Fibroblast of skin of abdomen (primary cell): Measurements from ENCODE around the gene EIF4G1.

Experiments used
- DNase-seq: peaks from one replicate; pipeline ENCODE4 v3.0.0-alpha.2; 2013

The EIF4G1 gene

DNA sequence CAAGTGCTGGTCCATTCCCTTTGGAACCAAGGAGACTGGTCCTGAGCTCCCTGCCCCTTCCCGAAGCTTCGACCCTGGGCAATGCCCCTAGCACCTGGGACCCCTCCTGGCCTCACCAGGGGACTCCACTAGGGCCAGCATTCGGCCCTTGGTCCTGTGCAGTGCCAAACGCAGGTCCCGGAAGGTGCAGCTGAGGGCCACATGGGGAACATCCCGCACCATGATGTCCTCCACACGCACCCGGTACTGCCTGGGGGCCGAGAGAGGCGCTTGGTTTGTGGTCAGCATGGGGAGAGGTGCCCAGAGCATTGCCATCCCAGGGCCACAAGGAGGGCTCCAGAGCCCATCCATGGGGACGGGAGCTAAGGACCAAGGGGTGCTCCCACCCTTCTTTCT, 39.1 kb downstream of the EIF4G1 start:
- no peak for DNase-seq

DNA sequence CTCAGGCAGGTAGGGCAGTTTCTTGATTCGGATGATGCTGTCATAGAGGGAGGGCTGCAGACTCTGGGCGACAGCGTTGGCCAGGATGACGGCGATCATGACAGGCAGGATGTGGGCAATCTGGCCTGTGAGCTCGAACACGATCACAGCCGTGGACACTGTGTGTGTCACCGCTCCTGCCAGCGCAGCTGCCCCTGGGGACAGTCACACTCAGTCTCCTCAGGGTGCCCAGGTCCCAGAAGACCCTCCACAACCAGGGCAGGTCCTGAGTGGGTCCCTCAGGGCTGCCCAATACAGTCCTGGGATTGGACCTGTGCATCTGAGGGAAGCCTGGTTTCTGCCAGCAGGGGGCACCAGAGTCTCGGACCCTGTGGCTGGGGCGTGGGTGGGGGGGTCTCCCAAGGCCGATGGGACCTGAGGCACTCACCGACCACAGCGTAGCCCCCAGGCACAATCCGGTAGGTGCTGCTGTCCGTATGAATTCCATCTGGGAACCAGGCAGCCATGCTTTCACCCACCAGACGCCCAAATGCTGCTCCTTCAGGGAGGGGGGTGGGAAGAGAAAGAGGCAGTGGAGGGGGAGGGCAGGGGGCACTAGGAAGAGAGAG, 39.8 kb downstream of the EIF4G1 start:
- peak; percentile 20 for DNase-seq

DNA sequence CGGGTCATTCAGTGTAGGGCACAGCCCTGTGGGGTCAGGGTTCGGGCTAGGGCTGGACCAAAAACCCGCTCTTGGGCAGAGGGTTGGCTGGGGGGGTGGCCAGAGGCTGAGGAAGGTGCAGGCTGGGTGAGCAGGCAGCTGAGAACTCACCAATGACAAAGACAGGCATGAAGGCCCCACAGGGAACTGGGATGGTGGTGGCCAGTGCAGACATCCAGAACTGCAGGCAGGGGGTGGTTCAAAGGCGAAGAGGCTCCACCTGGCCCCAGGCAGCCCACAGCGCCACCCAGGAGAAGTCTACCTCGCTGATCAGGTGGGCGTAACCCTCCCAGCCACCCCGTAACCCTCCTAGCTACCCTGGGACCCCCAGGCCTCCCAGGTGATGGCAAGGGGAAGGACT, 40.3 kb downstream of the EIF4G1 start:
- no peak for DNase-seq

DNA sequence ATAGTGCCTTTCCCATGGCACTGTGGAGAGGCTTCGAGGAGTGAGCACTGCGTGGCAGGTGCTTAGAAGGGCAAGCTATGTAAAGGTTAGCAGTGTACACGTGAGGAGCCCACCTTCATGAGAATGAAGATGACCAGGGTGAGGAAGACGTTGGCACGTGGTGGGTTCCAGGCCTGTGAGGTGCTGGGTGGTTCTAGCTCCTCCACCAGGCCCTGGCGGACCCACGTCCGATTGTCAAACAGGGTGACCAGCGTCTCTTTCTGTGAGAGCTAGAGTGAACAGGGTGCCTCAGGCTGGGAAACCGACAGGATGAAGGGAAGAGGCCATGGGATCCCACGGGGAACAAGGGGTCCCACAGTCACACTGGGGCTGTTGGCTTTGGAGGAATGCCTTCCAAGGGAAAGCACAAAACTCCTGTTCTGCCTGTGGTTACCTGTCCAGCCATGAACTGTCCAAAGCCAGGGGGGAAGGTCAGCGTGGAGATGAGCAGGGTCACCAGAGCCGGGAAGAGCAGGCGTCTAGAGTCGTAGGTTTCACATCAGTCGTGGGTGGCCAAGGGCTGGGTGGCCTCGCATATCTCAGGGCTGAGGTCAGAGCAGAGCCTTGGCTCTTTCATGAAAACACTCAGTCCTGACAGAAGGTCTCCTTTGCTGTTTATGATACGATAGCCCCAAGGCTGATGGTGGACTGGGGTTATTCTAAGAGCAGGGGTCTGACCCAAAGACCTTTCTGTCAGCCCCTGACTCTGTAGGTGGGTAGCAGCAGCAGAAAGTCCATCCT, 41.0 kb downstream of the EIF4G1 start:
- DNase-seq = no peak

DNA sequence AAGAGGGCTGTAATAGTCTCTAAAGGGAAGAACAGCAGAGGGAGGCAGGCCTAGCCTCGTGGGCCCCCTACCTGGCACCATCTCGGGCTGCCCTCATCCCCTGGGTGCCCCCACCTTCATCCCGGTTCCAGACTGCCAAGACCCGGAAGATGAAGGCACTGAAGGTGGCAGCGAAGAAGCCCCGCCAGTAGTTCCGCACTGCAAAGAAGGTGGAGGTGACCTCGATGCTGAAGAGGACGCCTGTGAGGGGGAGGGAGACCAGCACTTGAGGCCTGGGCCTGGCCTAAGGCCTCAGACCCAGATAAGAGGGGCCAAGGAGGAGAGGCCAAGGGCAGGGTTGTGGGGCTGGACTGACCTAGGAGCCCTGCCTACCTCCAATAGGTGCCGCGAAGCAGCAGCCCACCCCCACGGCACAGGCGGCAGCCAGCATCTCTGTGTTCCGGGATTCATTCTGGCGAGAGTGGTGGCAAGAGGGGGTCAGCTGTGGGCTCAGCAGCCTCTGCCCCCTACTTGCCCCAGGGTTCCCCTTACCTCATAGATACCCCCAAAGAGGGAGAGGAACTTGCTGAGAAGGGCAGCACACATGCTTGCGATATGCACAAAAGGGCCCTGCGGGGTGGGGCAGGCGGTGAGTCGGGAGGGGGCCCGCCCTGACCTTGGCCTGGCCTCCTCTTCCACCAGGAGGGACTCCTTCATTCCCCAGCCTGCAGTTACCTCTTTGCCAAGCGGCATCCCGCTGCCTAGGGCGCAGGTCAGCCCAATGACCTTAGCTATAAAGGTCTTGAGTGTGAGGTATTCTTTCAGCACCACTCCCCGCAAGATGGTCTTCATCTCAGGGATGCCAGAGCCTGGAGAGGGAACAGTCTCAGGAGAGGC, 43.1 kb downstream of the EIF4G1 start:
- no peak for DNase-seq

DNA sequence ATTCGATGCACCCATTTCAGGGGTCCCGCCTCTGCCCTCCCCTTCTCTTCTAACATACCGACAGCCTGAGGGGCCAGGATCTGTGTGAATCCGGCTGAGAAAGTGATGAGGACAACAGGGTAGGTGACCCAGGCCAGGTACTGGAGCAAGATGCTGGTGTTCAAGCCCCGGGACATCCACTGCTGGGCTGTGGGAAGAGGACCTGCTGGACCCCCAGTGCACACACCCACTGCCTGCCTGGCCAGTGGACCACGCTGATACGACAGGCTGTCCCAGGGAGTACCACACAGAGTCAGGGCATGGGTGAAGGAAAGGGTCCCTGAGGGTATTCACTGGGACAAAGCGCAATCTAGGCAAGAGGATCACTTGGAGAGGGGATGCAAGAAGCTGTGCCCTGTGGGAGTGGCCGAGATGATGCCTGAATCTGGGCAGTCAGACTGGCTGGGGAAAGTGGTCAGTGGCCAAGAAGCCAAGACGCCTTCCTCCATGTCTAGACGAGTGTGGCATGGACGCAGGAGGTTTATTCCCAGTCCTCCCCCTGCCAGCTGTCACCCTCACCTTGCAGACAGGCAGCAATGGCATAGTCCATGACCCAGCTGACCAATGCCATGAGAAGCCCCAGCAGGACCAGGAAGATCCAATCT, 43.8 kb downstream of the EIF4G1 start:
- no peak for DNase-seq

DNA sequence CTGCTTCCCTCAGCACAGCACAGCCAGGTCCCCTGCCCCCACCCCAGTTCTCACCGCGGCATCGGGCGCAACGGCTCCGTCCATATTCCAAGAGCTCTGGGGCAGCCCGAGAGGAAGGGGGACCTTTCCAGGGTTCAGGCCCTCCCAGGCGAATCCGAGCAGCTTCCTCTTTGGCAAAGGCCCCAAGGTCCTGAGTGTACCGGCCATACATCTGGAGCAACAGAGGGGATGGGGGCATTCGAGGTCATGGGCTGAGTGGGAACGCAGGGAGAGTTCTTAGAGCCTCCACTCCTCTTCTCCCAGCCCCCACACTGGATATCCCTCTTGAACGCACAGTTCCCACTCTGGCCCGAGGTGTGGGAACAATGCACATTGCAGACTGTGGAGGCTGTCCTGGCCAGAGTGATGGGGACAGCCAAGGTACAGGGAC, 44.5 kb downstream of the EIF4G1 start:
- DNase-seq = no peak

DNA sequence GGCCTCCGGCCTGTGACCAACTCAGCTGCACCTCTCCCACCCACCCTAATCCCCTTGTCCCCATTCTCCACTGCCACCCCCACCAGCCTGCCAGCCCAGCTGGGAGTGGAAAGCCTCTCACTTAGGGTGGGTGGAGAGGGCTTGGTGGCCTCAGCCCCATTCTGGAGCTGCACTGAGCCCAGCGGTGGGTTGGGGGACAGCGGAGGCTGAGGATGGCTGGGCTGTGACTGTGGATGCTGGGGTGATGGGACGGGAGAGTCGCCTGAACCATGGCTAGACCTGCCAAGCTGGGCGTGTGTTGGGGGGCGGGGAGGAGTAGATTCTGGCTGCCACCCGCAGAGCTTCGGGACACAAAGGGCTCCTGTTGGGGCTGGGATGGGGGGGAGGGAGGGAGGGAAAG, 45.2 kb downstream of the EIF4G1 start:
- DNase-seq = no peak

DNA sequence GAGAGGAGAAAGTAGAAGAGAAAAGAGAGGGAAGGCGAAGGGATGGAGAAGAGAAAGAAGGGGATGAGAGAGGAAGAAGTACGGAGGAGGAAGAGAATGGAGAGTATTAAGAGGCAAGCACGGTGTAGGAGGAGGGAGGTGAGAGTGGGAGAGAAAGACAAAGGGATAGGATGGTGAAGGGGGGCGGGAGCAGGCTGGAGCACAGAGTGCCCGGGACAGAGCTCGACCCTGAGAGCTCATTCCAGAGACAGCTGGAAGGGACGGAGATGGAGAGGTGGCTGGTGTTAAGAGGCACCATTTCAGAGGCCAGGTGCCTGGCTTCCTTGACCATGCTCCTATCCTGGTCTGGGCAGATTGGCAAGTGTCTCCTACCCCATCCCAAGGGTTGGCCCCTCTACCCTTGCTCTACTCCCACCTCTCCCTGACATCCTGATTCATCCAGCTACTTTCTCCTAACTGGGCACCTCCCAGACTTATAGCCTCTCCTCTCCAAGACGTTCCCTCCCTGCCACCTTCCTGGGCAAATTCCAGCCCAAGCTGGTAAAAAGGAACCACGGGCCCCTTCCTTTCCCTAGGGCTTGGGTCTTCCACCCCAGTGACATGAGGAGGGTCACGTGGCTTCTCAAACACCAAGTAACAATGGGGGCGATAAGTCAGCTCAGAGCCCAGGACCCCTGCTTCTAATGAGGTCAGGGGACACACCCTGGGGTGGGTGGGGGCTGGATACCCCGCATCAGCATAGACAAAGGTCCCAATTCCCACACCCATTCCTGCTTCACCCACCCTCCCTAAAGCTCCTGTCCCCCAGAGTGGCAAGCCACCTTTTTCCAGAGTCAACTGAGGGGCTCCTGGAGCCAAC, 45.9 kb downstream of the EIF4G1 start:
- DNase-seq = no peak

DNA sequence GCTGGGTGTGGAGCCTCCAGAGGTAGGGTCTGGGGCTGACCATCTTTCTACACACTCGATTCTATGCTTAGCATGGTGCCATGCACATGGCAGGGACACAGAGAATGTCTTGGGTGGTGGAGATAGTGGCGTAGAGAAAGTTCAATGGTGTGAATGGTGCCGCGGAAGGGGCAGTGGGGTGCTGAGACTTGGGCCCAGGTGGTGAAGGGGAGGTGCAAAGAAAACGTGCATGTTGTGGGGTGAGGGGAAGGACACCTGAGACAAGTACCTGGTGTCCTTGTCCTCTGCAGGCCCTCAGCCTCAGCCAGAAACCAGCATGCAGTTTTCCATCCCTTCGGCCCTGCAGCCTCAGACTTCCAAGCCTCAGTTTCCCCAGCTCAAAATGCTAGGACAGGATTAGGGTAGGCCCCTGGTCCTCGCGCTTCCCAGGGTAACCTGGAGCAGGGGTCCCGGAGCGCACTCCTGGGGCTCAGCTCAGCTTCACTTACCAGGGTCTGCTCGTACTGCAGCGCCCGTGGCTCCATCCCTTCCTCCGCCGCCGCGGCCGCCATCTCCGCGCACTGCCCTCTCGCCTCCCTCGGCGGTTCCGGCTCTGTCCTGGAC, 46.6 kb downstream of the EIF4G1 start:
- DNase-seq = no peak

DNA sequence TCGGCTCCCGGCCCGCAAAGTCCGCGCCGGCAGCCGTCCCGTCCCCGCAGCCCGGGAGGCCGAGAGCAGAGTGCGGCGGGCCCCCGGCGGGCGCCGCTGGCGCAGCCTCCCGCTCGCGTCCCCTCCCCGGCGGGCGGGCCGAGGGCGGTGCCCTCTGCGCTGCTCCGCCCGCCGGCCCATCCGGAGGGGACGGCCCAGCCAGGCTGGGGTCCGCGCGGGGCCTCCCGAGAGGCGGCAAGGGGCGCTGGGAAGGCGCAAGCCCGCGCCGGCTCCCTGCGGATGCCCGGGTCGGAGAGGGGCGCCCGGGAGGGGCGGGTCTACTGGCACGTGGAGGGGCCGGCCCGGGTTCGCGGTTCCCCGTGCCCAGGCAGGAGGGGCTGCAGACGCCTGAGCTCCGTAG, 47.1 kb downstream of the EIF4G1 start, which contains the start of the genes CLCN2 and POLR2H:
Gene CLCN2, minus strand, starts transcription at position 74 of the 400 bp plus-strand sequence. CDS start 126 bp downstream, outside the sequence.
Gene POLR2H, plus strand, starts transcription at position 179 of the 400 bp plus-strand sequence. CDS start 1,783 bp downstream, outside the sequence.
- DNase-seq = peak; percentile 64

DNA sequence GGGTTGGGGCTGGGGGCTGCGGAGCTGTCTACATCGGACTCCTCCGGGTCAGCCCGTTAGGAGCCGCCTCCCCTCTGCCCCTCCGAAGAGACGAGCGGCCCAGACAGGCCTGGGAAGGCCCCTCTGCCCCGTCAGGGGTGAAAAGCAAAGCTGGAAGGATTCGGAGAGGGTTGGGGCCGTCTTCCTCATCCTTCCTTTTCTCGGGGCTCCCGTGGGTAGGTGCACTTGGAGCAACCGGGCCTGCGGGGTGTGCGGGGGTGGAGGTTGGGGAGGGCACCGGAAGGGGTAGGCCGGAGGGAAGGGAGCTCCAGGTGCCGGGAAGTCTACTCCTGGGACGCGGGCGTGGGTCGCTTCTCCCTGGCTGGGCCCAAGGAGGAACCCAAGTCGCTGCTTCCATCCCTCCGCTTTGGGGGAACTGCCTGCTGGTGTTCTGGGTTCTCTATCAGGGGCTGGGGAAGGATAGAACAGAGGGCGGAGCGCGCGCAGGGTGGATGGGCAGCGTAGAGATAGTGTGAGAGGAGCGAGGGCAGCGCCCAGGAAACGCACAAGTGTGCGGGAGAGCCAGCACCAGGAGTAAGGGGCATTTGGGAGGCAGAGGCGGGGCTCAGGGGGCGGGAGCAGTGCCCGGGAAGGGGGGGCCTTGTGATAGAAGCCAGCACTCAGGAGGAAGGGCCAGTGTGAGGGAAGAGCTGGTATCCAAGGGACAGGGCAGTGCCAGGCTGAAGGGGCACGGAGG, 47.7 kb downstream of the EIF4G1 start:
- peak; percentile 37 for DNase-seq

DNA sequence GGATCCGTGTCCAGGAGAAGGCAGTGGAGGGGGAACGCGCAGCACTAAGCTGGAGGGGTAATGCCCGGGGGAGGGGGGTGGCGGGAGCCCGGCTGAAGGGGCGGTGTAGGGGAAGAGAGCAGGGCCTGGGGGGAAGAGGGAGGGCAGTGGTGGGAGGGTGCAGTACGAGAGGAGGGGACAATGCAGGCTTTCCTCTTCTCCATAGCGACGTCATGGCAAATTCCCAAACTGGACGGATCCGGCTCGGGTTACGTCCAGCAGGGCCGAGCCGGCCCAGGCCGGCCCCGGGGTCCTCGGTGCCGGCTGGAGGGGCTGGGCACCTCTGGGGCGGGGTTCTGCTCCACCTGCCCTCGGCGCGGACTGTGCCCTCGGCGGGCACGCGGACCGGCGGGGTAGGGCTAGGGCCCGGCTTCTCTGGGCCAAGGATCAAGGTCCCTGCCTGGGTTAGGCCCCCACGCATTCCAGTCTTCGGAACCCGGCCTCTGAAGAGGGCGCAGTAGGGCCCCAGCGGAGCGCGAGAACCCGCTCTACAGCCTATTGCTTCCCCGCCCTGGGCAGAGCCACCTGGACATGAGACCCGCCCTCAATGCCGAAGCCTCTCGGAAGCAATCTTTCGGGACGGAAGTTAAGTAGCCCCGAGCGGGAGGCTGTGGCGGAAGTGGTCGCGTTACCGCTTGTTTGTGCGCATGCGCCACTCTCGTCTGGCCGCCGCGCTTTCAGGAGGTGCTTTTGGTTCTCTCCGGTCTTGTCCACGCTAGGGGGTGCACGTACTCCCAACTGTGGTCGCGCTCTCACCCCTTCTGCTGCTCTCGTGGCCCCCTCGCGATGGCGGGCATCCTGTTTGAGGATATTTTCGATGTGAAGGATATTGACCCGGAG, 48.5 kb downstream of the EIF4G1 start:
- peak; percentile 97 for DNase-seq

DNA sequence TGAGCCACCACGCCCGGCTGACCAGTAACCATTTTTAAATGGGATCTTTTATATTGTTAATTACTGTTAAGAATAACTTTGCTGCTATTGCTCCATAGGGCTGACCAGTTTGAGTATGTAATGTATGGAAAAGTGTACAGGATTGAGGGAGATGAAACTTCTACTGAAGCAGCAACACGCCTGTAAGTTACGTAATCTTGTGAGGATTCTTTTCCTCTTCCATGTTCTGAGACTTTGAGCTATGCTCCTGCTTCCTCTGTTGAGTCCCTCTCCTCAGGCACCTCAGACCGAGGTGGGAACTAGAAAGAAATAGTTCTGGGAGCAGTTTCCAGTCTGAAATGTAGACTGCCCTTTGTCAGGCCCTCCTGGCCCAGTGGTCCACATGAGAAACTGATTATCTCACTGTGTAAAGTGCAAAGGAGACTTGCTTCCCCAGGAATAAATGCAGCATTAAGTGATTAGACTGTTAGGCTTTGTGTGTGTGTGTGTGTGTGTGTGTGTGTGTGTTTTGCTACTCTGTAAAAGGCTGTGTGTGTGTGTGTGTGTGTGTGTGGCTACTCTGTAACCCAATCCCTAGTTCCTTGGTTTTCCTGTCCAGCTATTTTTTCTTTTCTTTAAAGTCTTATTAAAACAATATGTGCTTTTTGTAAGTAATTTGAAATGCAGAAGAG, 52.3 kb downstream of the EIF4G1 start:
- peak; percentile 59 for DNase-seq

DNA sequence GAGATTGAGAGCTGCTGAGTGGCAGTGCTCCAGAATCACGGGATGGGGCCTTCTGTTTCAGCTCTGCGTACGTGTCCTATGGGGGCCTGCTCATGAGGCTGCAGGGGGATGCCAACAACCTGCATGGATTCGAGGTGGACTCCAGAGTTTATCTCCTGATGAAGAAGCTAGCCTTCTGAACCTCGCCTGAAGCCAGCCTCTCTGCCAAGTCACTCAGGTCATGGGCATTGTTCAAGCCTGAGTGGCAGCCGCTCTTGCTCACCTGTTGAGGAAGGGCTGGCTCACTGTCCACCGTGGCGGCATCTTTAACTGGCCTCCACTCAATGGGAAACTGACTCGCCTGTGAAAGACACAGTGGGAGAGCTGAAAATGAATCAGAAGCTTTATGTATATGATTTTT, 53.7 kb downstream of the EIF4G1 start:
- DNase-seq = no peak

DNA sequence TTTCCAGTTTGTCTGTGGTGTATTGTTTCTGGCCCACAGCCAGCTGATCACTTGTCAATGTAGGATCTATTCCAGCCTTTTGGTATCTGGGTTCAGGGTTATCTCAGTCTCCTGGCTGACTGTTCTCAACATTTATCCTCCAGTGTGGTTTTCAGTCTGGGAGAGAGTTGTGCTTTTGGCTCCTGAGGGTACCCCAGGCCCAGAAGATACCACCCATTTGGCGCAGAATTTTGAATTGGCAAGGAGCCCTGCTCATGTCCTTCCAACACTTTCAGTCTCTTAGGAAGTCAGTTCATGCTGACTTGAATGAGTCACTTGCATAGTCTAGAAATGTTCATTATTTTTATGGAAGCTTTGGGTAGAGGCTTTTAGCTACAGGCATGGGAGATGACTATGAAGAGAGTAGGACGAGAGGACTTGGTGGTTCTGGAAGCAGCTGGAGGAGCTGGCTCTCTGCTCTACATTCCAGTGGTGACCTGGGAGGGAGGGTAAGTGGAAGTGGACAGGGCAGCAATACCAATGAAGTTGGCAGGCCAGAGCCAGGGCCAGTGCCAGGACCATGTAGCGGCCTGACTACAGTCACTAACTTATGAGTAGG, 54.3 kb downstream of the EIF4G1 start:
- DNase-seq = peak; percentile 46

DNA sequence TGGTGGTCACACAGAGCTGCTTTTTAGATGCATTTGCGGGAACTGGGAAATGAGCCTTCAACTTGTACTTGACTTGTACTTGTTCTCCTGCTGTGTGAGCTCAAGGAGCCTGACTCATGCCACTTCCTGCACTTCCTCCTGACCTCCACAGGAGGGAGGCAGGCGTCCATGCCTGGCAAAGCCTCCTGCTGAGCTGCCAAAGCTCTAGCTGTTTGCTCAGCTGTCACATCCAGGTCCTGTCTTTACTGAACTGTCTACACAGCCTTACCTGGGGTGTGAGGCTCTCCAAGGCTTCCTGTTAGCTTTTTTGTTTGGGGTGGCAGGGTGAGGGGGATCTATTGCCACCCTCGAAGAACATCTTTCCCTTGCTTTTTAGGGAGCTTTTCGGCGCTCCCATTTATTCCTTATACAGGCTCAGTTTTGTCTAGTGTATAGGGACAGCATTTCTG, 57.2 kb downstream of the EIF4G1 start:
- peak; percentile 83 for DNase-seq

DNA sequence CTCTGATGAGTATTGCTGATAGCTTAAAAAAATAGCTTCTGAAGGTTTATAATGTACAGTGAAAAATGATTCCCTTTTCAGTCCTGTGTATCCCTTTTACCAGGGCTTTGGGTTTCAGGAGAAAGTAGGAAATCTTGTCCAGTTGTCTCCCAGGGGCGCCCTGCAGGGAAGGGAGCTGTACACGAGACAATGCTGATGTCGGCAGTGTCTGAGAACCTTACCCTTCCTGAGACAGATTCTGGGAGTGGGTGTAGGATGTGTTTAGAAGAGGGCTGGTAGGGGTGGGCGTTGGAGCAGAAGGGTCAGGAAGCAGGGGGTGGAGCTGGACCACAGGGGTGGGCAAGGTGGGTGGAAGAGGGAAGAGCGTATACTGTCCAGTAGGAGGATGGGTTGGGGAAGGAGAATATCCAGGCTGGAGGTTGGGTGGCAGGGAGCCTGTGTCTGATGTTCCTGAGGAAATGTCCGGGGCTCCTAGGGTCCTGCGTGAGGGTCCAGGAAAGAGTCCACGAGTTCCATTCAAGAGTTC, 58.0 kb downstream of the EIF4G1 start:
- no peak for DNase-seq
